Measurements from ENCODE around the gene SPHK2. TPM values are rescaled to one million over a fixed set of nuclear protein-coding genes. Genes with fewer than 3 reads are reported as not detected.

The SPHK2 gene, protein sequence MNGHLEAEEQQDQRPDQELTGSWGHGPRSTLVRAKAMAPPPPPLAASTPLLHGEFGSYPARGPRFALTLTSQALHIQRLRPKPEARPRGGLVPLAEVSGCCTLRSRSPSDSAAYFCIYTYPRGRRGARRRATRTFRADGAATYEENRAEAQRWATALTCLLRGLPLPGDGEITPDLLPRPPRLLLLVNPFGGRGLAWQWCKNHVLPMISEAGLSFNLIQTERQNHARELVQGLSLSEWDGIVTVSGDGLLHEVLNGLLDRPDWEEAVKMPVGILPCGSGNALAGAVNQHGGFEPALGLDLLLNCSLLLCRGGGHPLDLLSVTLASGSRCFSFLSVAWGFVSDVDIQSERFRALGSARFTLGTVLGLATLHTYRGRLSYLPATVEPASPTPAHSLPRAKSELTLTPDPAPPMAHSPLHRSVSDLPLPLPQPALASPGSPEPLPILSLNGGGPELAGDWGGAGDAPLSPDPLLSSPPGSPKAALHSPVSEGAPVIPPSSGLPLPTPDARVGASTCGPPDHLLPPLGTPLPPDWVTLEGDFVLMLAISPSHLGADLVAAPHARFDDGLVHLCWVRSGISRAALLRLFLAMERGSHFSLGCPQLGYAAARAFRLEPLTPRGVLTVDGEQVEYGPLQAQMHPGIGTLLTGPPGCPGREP
- total RNA-seq = 8.4 and 8.9 TPM in 2 replicates

DNA sequence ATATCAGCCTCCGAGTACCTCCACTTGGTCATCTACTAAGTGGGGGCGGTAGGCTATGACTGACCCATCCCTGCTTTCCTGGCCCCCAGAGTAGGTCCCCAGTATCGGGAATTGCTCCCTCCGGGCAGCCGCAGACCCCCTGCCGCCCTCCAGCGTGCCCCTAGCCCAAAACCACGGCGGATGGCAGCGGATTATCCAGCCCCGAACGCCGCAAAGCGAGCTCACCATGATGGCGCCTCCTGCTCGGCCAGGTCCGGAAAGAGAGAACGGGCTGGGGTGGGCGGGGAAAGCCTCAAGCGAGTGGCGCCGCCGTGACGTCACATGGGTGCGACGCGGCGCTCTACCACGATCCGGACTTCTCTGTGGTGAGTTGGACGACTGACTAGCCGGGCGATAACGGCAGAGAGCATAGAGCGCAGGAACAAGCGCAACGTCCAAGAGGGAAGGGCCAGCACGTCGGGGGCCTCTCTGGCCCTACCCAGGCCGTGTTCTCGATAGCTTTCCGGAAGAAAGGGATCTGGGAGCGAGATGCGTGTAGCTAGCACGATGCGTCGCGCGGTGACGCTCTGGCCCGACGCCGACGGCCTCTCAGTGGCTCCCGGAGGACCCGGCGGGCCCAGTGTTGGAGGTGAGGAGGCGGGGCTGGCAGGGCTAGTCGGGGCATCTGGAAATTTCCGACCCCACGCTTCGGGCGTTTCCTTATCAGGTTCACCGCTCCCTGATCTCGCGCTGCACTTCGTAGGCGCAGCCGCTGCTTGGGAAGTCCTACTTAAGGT, at the start of gene SPHK2, which contains the start of gene RPL18:
Gene SPHK2, plus strand, starts transcription at position 591 of the 776 bp plus-strand sequence. CDS start 1,009 bp downstream, outside the sequence.
Gene RPL18, minus strand, starts transcription at position 263 of the 776 bp plus-strand sequence. Its CDS starts 35 bp downstream, at position 228.

DNA sequence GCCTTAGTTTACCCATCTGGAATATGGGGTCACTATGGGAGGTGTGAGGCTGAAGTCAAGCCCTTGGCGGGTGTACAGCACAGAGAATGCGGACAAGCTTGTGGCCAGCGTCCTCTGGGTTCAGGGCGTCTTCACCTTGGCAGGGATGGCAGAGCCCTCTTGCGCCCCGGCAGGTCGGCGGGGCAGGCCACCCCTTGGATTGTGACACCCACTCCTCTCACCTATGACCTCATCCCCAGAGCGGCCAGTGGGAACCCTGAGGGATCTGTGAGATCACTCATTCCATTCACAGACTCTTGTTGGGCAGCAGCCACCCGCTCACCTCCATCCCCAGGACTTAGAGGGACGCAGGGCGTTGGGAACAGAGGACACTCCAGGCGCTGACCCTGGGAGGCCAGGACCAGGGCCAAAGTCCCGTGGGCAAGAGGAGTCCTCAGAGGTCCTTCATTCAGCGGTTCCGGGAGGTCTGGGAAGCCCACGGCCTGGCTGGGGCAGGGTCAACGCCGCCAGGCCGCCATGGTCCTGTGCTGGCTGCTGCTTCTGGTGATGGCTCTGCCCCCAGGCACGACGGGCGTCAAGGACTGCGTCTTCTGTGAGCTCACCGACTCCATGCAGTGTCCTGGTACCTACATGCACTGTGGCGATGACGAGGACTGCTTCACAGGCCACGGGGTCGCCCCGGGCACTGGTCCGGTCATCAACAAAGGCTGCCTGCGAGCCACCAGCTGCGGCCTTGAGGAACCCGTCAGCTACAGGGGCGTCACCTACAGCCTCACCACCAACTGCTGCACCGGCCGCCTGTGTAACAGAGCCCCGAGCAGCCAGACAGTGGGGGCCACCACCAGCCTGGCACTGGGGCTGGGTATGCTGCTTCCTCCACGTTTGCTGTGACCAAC, 12.6 kb upstream of the SPHK2 start, which contains the start of gene SPACA4:
Gene SPACA4, plus strand, starts transcription at position 280 of the 896 bp plus-strand sequence. Its CDS starts 237 bp downstream, at position 517.

DNA sequence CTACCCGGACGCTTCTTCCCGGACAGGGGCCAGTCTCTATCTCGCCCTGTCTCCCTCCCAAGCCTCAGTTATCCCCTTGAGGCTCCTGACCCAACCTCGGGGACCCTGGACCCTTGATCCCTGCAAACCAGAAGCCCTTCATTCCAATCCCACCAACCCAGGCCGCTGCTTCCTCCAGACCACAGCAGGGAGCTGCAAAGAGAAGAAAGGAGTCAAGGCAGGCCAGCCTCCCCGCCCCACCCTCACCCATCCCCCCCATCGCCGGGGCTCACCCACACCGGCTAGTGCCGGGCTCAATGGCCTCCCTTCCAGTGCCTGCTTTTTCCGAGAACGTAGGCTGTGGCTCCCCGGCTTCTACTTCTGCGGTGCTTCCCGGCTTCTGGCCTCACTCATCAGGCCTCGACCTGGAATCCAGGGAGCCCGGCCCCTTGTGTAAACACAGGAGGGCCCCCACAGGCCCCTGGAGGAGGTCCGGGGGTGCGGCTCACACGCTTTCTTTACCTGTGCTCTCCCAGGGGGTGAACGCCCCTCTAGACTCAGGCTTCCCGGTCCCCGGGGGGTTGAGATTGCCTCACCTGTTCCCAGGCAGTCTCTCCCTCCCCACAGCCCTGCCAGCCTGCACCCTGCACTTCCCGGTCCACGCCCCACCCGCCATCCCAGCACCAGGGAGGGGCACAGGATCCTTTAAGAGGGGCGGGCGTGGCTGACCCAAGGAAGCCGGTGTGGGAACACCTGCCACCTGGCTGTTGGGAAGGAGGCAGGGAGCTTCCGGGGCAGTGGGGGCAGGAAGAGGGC, 4.7 kb upstream of the SPHK2 start, which contains the start of gene FAM83E:
Gene FAM83E, minus strand, starts transcription at position 641 of the 795 bp plus-strand sequence. CDS start 1,704 bp downstream, outside the sequence.

DNA sequence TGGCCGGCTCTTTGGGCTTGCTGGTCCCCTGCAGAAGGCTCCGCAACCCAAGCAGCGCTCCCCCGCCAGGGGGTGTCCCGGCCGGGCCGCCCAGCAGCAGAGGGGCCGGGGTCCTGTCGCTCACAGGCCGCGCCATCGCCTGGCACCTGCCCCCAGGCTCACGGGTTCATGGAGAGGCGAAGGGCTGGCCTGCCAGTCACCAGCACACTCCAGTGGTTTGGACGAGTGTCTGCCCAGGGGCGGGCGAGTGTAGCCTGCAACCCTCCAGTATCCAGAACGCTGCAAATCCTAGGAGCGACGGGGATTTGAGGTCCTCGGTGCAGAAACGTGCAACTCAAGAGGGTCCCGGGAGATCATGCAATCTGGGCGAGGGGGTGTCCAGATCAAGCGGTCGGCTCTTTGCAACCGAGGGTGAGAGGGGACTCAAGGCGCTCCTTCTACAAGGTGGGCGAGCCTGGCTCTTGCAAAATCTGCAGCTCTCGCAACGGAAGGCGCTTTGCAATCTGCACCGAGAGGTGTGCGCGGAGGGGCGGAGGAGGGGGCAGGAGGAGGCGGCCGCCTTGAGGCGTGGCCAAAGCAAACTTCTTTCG, 17.6 kb downstream of the SPHK2 start, which contains the start of gene DBP:
Gene DBP, minus strand, starts transcription at position 521 of the 590 bp plus-strand sequence. Its CDS starts 385 bp downstream, at position 136.

DNA sequence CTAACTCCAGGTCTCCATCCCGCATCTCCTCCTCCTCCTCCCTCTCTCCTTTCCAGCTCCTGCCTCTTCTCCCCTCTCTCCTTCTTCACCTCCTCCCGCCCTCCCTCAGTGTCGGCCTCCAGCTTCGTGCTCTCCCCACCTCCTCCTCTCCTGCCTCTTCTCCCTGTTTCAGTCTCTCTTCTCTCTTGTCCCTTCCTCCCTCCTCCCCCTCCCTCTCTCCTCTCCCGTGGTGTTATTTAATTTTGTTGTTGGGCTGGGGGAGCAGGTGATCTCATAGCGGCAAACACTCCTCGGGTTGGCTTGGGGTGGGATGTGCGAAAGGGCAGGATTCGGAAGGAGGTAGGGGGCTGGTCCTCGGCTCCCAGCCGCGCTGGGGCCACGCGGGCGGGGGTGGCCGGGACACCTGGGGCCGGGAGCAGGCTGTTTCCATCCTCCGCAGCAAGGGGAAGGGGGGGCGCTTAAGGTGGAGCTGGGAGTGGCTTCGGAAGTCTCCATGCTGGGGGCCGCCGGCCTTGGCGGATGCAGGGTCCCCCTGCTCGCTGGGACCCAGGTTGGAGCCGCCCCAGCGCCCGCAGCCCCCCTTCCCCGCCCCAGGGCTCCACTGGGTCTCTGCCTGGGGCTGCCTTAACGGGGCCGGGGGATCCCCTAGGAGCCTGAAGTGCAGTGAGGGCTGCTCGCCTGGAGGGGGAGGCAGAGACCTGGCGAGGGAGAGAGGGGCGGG, 26.9 kb downstream of the SPHK2 start, which contains the start of gene CA11:
Gene CA11, minus strand, starts transcription at position 187 of the 721 bp plus-strand sequence. CDS start 555 bp downstream, outside the sequence.

DNA sequence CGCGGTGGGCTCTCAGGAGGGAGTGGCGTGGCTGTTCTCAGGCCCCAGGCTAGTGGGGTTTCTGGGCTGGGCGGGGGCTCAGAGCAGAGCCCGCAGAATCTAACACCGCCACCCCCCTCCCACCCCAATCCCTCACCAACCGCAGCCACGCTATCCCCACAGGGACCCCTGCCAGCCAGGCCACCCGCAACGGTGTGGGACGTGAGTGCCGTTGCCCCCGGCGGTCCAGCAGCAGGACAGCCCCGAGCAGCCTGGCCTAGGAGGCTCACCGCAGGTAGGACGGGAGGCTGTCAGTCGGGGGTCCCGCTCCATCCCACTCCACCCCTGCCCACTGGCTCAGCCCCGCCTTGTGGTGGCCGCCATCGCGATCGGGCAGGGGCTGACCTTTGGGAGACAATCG, 53.7 kb downstream of the SPHK2 start, which contains the start of gene NTN5:
Gene NTN5, minus strand, starts transcription at position 24 of the 400 bp plus-strand sequence. CDS start 2,031 bp downstream, outside the sequence.

Other genes with a start within 250 kb of the SPHK2 start
- gene KDELR1, start 228.0 kb upstream of the SPHK2 start, total RNA-seq = 131 and 160 TPM in 2 replicates
- 0.22 and 0.26 TPM in 2 replicates for gene GRIN2D, start 225.8 kb upstream of the SPHK2 start, total RNA-seq
- gene GRWD1, start 173.5 kb upstream of the SPHK2 start, total RNA-seq = 21.0 and 23.2 TPM in 2 replicates
- gene KCNJ14, start 163.9 kb upstream of the SPHK2 start, total RNA-seq = 0.65 TPM in 2 replicates
- gene CYTH2, start 150.1 kb upstream of the SPHK2 start, total RNA-seq = 29.4 and 35.8 TPM in 2 replicates
- gene LMTK3, start 107.7 kb upstream of the SPHK2 start, total RNA-seq = under 0.01 and 0.11 TPM in 2 replicates
- gene SULT2B1, start 67.3 kb upstream of the SPHK2 start, total RNA-seq = not detected in 2 replicates
- gene SPACA4, start 12.8 kb upstream of the SPHK2 start, total RNA-seq = not detected in 2 replicates
- 0.65 TPM in 1 of 2 replicates, not detected in the other for gene FAM83E, start 4.4 kb upstream of the SPHK2 start, total RNA-seq
- gene RPL18, start 328 bp upstream of the SPHK2 start, total RNA-seq = 1,190 and 1,683 TPM in 2 replicates
- 4.5 and 5.0 TPM in 2 replicates for gene DBP, start 17.9 kb downstream of the SPHK2 start, total RNA-seq
- 0.78 and 1.4 TPM in 2 replicates for gene CA11, start 26.7 kb downstream of the SPHK2 start, total RNA-seq
- 0.22 TPM in 1 of 2 replicates, not detected in the other for gene NTN5, start 53.5 kb downstream of the SPHK2 start, total RNA-seq
- gene FUT2, start 76.5 kb downstream of the SPHK2 start, total RNA-seq = not detected in 2 replicates
- 1.7 and 2.9 TPM in 2 replicates for gene MAMSTR, start 100.2 kb downstream of the SPHK2 start, total RNA-seq
- 0.91 and 1.3 TPM in 2 replicates for gene RASIP1, start 121.1 kb downstream of the SPHK2 start, total RNA-seq
- gene IZUMO1, start 127.4 kb downstream of the SPHK2 start, total RNA-seq = not detected in 2 replicates
- gene FUT1, start 133.1 kb downstream of the SPHK2 start, total RNA-seq = 0.22 TPM in 1 of 2 replicates, not detected in the other
- gene FGF21, start 136.0 kb downstream of the SPHK2 start, total RNA-seq = not detected in 2 replicates
- 21.4 and 28.0 TPM in 2 replicates for gene BCAT2, start 191.5 kb downstream of the SPHK2 start, total RNA-seq
- gene HSD17B14, start 217.0 kb downstream of the SPHK2 start, total RNA-seq = 2.2 and 6.8 TPM in 2 replicates
- 23.1 and 31.3 TPM in 2 replicates for gene PLEKHA4, start 249.1 kb downstream of the SPHK2 start, total RNA-seq